SH-SY5Y (cell line): ENCODE results near the gene KIAA1755.

ENCODE experiments used
- GATA2 ChIP-seq: IDR thresholded peaks from 2 replicates; pipeline ENCODE4 v1.6.1; 2011; ENCODE audit warnings: mild to moderate bottlenecking, low read depth, low read length
- GATA3 ChIP-seq: IDR thresholded peaks from 2 replicates; pipeline ENCODE4 v1.6.1; 2011; ENCODE audit warnings: low read depth, mild to moderate bottlenecking, low read length, moderate library complexity

The KIAA1755 gene

GRCh38 chr20:38172408-38172807 is 88.1 kb downstream of the KIAA1755 start:
- TF ChIP-seq GATA3 (no peak), GATA2 (no peak)

DNA sequence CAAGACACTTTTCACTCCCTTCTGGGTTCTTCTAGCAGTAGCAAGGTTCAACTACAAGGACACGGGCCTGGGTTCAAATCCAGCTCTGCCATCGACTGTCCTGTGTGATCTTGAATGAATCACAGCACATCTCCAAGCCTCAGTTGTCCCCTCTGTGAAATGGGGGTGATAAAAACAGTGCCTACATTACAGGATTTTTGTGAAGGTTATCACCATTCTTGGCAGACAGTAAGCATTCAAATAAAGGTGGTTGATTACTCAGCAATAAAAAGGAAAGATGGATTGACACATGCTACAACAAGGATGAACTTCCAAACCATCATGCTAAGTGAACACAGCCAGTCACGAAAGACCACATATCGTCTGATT is 88.9 kb downstream of the KIAA1755 start:
- no peak for TF ChIP-seq GATA3
- no peak for TF ChIP-seq GATA2

GRCh38 chr20:38170826-38171674 is 89.5 kb downstream of the KIAA1755 start:
- TF ChIP-seq GATA3 (no peak), GATA2 (no peak)

- TF ChIP-seq GATA2: no peak
Measured at GRCh38 chr20:38170219-38170825, 90.2 kb downstream of the KIAA1755 start.

- no peak for TF ChIP-seq GATA3
- no peak for TF ChIP-seq GATA2
Measured at GRCh38 chr20:38169636-38170193, 90.8 kb downstream of the KIAA1755 start.

- TF ChIP-seq GATA3 (no peak), GATA2 (no peak)
Measured at GRCh38 chr20:38168791-38169589, 91.5 kb downstream of the KIAA1755 start.

- TF ChIP-seq GATA3 (no peak), GATA2 (no peak)
Measured at GRCh38 chr20:38167851-38168760, 92.4 kb downstream of the KIAA1755 start.

GRCh38 chr20:38167328-38167850 is 93.1 kb downstream of the KIAA1755 start:
- TF ChIP-seq GATA2 (no peak), GATA3 (no peak)

DNA sequence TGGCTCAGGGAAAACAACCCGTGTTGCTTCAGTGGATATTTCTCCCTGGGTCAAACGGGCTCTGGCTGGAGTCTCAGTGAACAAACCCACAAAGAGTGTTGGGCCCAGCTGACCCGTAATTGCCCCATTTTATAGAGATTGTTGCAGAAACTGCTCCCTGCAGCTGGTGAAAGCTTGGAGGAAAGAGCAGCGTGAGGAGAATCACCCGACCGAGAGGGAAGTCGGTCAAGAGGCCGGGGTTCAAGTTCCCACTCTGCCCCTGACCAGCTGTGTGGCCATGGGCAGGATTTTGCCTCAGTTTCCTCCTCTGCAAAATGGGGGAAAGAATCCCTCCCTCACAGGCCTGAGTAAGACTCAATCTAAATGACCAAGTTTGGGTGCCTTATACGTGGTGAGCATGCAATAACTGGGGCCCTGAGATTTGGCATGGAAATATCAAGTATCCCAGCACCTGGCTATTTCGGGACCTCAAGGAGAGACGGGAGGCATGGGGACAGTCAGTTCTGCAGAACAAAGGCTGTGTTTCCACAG is 93.8 kb downstream of the KIAA1755 start:
- TF ChIP-seq GATA3: no peak
- TF ChIP-seq GATA2: no peak

- TF ChIP-seq GATA3 (no peak), GATA2 (no peak)
Measured at GRCh38 chr20:38165966-38166702, 94.4 kb downstream of the KIAA1755 start.

DNA sequence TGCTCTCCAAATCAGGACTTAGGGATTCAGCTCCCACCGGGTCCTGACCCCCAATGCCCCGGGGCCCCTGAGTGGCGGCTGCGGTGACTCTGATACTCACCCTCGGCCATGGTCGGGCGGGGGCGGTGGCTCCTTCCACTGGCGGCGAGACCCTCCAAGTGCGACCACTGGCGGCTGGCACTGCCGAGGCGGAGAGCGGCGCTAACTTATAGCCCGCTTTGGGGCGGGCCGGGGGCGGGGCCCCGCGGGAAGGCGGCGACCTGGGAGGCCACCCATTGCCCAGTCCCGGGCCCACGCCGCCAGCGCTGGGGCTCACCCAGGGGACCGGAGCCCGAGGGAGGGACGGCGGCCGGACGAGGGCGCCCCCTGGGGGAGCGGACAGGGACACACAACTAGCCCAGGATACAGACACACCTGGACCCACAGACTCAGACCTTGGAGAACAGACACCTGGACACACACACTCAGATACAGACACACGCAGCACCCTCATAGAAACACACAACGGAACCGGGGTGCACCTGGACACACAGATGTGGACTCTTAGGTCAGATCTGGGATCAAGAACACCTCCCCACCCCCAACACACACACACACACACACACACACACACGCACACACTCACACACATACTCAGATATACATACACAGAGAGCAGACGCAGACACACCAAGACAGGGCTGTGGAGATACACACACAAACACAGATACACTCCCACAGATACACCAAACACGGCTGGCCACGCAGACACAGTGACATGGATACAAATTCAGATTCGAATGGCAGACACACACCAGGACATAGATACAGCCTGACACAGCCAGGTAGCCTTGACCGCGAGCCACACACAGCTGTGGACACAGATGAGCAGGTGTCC is 95.2 kb downstream of the KIAA1755 start, which contains the start of gene TGM2:
TSS of gene TGM2 (minus strand) at position 182 of the 877 bp plus-strand sequence. CDS start at position 110, 72 bp downstream.
- no peak for TF ChIP-seq GATA3
